GM18526 (cell line): Measurements from ENCODE around the gene NRXN3.

Experiments
- POLR2A ChIP-seq: IDR thresholded peaks from 3 replicates; pipeline ENCODE4 v1.6.1; 2011; ENCODE audit not compliant: insufficient read length; ENCODE audit errors: extremely low read depth

The NRXN3 gene

DNA sequence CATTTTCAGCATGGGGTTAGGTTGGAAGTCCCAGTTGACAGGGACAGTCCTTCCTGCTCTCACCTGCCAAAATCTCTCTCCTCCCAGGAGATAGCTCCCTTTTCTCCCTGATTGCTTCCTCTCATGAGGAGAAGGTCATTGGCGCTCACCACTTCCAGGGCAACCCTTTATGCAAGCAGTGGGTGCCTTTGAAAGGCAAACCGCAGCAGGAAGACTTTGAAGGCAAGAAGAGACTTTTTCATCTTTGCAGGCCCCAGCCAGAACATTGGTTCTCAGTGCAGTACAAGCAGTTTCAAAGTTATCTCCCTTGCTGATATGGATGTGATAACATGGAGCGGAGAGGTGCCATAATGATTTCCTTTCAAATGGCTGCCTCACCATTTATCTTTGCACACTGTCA, 1558.2 kb downstream of the NRXN3 start:
- no peak for TF ChIP-seq POLR2A

- no peak for TF ChIP-seq POLR2A
Measured at GRCh38 chr14:79729731-79730130, 1559.6 kb downstream of the NRXN3 start.

- no peak for TF ChIP-seq POLR2A
Measured at GRCh38 chr14:79730196-79730595, 1560.0 kb downstream of the NRXN3 start.

DNA sequence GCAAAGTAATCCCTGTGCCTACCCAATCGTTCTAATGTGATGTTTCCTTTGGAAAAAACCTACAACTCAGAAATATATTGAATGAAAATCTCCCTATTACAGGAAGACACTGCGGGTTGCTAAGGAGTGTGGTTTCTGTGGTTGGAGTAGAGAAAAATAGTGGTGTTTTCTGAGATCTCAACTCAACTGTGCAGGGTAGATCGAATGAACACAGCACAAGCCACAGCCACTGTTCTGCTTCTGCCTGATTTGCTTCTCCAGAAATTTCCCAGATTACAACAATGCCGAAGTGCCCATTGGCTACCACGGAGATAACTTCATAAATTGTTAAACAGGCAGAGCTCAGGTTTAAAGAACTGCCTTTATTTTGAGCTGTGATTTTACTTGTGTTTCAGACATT, 1560.8 kb downstream of the NRXN3 start:
- no peak for TF ChIP-seq POLR2A

GRCh38 chr14:79732911-79733655, 1562.9 kb downstream of the NRXN3 start:
- TF ChIP-seq POLR2A: no peak

- no peak for TF ChIP-seq POLR2A
Measured at GRCh38 chr14:79734151-79734550, 1564.0 kb downstream of the NRXN3 start.

- TF ChIP-seq POLR2A: no peak
Measured at GRCh38 chr14:79734656-79735055, 1564.5 kb downstream of the NRXN3 start.

GRCh38 chr14:79735121-79735520, 1564.9 kb downstream of the NRXN3 start:
- TF ChIP-seq POLR2A: no peak

DNA sequence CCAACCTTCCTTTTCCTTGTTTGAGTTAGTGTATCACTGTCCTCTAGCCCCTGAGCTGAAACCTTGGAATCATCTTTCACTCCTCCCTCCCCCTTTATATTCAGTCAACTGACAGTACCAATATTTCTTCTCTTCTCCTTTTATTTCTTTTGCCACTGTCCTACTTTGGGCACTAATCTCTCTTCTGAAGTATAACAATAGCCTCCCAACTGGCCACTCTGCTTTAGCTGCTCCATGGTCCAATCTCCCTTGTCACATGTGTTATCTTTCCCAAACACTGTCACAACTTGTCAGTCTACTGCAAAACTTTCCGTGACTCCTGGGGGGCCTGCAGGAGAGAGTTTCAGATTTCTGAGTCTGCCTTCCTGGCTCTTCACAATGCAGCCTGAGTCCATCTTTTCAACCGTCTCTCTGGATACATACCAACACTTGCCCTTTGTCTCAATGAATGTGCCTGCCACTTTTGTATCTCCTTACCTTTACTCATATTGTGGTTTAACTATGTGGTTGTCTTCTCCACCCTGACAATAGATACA, 1570.0 kb downstream of the NRXN3 start:
- TF ChIP-seq POLR2A: no peak

GRCh38 chr14:79742142-79742541, 1572.0 kb downstream of the NRXN3 start:
- TF ChIP-seq POLR2A: no peak

GRCh38 chr14:79745046-79745445, 1574.9 kb downstream of the NRXN3 start:
- TF ChIP-seq POLR2A: no peak

DNA sequence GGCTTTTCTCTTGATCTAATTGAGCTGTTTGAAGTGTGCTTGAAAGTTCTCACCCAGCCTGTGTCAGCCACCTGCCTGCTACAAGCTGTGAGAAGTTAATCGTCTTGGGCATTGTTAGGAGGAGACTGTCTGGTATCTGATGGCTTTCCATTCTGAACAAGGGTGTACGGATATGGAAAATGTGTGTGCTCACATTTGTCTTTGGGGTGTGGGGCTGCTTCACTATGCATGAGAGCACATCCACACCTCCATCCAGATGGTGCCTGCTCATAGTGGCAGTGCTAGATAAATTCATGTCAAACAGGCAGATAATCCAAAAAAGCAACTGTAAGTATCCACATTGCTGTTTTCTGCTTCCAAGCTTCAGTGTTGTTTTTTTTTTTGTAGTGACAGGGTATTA, 1578.9 kb downstream of the NRXN3 start:
- TF ChIP-seq POLR2A: no peak

DNA sequence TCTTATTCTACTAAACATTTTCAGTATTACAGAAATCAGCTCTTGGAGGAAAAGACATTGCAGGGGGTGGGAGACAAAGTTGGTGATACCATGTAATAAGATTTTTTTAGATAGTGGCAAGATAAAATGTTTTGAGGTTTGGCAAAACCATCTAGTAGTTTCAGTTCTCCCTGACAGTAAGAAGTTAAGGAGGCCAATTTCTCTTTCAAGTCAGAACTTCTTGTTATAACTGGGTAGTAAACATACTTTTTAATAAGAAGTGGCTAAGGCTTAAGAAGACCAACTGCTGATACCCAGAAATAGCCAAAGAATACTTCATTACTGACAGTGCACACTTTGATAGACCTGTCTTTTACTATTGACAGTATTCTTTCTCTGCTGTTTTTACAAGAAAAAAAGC, 1588.8 kb downstream of the NRXN3 start:
- TF ChIP-seq POLR2A: no peak

- TF ChIP-seq POLR2A: no peak
Measured at GRCh38 chr14:79764323-79764722, 1594.2 kb downstream of the NRXN3 start.

DNA sequence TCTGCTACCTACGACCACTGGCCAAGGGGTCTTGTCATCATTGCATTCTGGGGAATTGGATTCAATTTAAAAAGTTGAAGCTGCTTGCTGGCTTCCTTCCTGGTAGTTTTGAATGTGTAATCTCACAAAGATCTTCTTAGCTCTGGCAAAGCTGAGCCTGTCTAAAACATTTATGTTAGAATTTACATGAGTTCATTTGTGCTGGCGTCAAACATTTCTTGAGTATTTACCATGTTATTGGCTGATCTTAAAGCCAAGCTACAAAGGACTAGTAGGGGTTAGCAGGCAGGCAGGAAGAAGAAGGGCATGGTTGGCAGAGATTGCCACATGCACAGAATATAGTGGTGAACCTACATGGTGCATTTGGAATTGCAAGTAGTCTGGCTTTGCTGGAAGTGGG, 1596.3 kb downstream of the NRXN3 start:
- TF ChIP-seq POLR2A: no peak

DNA sequence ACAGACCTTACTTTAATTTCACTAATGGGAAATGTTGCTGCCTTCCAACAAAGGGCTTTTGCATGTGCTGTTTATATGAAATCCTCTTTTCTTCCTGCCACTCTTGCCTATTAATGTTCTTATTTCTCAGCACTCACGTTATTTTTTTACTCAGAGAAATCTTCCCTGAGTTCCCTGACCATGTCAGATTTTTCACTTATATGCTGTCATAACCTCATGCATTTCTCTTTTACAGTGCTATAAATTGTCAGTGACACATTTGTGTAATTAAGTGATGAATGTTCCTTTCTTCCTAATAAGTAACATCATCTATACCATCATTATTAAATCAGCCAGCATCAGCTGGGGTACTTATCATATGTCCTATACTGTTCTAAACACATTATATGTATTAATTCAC, 1597.1 kb downstream of the NRXN3 start:
- no peak for TF ChIP-seq POLR2A

DNA sequence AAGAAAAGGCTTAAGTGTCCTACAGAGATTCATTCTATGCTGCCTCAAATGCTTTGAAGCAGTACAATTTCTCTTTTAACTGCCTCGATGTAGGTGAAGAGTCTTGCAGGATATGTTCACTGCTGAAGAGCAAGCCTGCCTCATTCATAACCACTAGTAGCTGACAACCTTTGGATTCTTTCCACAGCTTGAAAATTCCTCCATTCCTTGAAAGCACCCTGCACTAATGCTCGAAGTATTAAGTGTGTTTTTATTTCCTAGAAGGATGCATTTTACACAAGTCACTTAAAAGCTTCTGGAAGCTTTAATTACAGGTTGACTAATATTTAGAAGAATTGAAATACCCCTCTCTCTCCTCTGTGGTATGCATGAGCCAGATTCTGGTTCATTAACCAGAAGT, 1611.7 kb downstream of the NRXN3 start:
- TF ChIP-seq POLR2A: no peak
